ENCODE data around the gene KLF9. TPM values are rescaled to one million over a fixed set of nuclear protein-coding genes. Genes with fewer than 3 reads are reported as not detected.

The KLF9 gene
- total and polyA plus RNA-seq, 9 of the 15 experiments (the other 6 are each of a cell fraction or from before 2014, with no cell fraction given) = 3.3 to 11.9 (median 6.9) TPM

GRCh38 chr9:70411121-70411929 is 3.1 kb downstream of the KLF9 start (continued):
- TF ChIP-seq, protein P1, sequence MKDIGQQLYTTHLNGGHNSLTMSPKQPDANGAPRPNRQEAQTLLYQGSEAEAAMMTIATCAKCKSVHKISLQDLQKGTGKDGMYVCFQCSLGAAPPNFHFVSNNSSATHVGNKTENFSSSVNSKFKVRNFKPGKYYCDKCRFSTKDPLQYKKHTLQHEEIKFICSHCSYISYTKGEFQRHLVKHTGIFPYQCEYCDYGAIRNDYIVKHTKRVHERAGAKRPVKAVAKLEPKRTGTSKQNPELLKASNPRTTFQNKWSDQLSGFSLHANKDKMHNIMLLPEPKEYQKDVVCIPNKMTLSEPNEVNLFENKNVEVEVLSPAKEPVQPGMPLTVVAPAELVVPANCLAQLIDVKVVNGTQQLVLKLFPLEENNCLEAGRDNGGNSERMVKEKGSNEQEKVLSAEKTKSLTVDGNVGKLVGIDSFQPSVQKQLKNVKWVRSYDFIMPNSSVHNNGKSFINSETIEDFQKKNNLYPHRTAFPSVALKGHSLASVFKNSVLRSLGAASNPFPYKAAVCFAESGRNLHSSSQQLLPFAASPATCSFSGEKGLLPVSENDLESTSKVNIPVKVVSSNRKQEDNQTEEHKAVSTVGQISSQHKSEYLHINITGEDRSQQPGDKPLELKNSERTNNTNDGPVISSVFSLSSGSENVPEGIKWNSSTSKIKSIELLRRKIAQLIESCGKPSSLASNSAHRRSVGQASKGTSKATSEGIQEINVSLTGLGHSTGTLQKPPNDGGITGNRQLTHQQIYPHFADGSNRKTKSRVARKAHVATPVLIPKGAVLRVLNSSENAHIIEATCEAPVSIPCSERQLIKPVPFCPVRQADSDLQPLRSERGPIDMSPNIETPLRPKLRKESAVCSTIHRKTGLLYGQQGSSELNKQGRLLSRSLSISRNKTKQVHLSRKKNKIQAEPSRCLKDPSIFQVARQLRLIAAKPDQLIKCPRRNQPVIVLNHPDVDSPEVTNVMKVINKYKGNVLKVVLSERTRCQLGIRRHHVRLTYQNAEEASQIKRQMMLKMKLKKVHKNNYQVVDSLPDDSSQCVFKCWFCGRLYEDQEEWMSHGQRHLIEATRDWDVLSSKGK (CRISPR knock-in tag; IDR thresholded peaks at IDR 0.05) = no peak
- TF ChIP-seq ARID2 (IDR thresholded peaks at IDR 0.05) (no peak), YY1 (IDR thresholded peaks at IDR 0.05; ENCODE audit: borderline replicate concordance in 1 of 3, control insufficient read depth in 1 of 3, extremely low read depth in 1 of 3, insufficient read depth in 3 of 3, insufficient read length in 1 of 3, insufficient replicate concordance in 2 of 3, low read depth in 1 of 3, low read length in 2 of 3) (peak in 2 of 3 experiments; percentile 54 to 85), ZNF408 (CRISPR knock-in tag; IDR thresholded peaks at IDR 0.05; ENCODE audit: low read depth) (no peak), ZNF778 (CRISPR knock-in tag; IDR thresholded peaks at IDR 0.05) (no peak), KDM5B (IDR thresholded peaks at IDR 0.05; ENCODE audit: insufficient replicate concordance, low read depth, low read length) (peak; percentile 29), ZNF224 (CRISPR knock-in tag; IDR thresholded peaks at IDR 0.05) (no peak)
- TF ChIP-seq, protein P2, sequence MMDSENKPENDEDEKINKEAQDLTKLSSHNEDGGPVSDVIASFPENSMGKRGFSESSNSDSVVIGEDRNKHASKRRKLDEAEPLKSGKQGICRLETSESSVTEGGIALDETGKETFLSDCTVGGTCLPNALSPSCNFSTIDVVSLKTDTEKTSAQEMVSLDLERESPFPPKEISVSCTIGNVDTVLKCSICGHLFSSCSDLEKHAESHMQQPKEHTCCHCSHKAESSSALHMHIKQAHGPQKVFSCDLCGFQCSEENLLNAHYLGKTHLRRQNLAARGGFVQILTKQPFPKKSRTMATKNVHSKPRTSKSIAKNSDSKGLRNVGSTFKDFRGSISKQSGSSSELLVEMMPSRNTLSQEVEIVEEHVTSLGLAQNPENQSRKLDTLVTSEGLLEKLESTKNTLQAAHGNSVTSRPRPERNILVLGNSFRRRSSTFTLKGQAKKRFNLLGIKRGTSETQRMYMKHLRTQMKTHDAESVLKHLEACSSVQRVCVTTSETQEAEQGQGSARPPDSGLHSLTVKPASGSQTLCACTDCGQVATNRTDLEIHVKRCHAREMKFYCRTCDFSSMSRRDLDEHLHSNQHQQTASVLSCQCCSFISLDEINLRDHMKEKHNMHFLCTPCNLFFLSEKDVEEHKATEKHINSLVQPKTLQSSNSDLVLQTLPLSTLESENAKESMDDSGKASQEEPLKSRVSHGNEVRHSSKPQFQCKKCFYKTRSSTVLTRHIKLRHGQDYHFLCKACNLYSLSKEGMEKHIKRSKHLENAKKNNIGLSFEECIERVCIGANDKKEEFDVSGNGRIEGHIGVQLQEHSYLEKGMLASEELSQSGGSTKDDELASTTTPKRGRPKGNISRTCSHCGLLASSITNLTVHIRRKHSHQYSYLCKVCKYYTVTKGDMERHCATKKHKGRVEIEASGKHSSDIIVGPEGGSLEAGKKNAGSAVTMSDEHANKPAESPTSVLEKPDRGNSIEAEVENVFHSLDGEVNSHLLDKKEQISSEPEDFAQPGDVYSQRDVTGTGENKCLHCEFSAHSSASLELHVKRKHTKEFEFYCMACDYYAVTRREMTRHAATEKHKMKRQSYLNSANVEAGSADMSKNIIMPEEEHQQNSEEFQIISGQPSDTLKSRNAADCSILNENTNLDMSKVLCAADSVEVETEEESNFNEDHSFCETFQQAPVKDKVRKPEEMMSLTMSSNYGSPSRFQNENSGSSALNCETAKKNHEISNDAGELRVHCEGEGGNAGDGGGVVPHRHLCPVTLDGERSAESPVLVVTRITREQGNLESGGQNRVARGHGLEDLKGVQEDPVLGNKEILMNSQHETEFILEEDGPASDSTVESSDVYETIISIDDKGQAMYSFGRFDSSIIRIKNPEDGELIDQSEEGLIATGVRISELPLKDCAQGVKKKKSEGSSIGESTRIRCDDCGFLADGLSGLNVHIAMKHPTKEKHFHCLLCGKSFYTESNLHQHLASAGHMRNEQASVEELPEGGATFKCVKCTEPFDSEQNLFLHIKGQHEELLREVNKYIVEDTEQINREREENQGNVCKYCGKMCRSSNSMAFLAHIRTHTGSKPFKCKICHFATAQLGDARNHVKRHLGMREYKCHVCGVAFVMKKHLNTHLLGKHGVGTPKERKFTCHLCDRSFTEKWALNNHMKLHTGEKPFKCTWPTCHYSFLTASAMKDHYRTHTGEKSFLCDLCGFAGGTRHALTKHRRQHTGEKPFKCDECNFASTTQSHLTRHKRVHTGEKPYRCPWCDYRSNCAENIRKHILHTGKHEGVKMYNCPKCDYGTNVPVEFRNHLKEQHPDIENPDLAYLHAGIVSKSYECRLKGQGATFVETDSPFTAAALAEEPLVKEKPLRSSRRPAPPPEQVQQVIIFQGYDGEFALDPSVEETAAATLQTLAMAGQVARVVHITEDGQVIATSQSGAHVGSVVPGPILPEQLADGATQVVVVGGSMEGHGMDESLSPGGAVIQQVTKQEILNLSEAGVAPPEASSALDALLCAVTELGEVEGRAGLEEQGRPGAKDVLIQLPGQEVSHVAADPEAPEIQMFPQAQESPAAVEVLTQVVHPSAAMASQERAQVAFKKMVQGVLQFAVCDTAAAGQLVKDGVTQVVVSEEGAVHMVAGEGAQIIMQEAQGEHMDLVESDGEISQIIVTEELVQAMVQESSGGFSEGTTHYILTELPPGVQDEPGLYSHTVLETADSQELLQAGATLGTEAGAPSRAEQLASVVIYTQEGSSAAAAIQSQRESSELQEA (IDR thresholded peaks at IDR 0.05; ENCODE audit: low read depth) = no peak
- TF ChIP-seq, protein P3, sequence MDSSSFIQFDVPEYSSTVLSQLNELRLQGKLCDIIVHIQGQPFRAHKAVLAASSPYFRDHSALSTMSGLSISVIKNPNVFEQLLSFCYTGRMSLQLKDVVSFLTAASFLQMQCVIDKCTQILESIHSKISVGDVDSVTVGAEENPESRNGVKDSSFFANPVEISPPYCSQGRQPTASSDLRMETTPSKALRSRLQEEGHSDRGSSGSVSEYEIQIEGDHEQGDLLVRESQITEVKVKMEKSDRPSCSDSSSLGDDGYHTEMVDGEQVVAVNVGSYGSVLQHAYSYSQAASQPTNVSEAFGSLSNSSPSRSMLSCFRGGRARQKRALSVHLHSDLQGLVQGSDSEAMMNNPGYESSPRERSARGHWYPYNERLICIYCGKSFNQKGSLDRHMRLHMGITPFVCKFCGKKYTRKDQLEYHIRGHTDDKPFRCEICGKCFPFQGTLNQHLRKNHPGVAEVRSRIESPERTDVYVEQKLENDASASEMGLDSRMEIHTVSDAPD (CRISPR knock-in tag; IDR thresholded peaks at IDR 0.05) = no peak
- TF ChIP-seq, protein P4, sequence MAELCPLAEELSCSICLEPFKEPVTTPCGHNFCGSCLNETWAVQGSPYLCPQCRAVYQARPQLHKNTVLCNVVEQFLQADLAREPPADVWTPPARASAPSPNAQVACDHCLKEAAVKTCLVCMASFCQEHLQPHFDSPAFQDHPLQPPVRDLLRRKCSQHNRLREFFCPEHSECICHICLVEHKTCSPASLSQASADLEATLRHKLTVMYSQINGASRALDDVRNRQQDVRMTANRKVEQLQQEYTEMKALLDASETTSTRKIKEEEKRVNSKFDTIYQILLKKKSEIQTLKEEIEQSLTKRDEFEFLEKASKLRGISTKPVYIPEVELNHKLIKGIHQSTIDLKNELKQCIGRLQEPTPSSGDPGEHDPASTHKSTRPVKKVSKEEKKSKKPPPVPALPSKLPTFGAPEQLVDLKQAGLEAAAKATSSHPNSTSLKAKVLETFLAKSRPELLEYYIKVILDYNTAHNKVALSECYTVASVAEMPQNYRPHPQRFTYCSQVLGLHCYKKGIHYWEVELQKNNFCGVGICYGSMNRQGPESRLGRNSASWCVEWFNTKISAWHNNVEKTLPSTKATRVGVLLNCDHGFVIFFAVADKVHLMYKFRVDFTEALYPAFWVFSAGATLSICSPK (IDR thresholded peaks at IDR 0.05; ENCODE audit: borderline replicate concordance) = no peak
